H1 (cell line): ENCODE results near the gene CCDC30. TPM values are rescaled to one million over a fixed set of nuclear protein-coding genes. Genes with fewer than 3 reads are reported as not detected.

ENCODE experiments used
- CTCF ChIA-PET: fragments of 300-600 bp; sonication (Branson Sonifier 250); formaldehyde crosslinking; loops from one replicate; lab custom pipeline; 2021; ENCODE audit not compliant: partially characterized antibody; lab: Charles Lee
- POLR2A ChIA-PET: fragments of 300-600 bp; sonication (Branson Sonifier 250); formaldehyde crosslinking; loops from one replicate; lab custom pipeline; 2021; ENCODE audit warnings: inconsistent platforms; ENCODE audit not compliant: partially characterized antibody; lab: Charles Lee
- DNase-seq, 2 experiments: peaks; one replicate each; pipeline versions ENCODE4 v3.0.0 to v3.0.0-alpha.2; 2010 to 2022; ENCODE audit warnings: low spot score in 2 of 2, low read depth in 1 of 2, mixed read lengths in 1 of 2
- FAIRE-seq: peaks from 2 replicates; lab custom pipeline; 2011; peaks lifted over from hg19 to GRCh38; lab: Jason Lieb, UNC
- H2AFZ ChIP-seq: 2 replicates; pipeline ENCODE4 v1.8.1; 2012; ENCODE audit warnings: low read length, inconsistent platforms
- H2AK5ac ChIP-seq: 2 replicates; pipeline ENCODE4 v1.6.1; 2013; ENCODE audit warnings: low read depth, low read length
- H2BK120ac ChIP-seq: replicated peaks from 2 replicates; pipeline ENCODE3; 2013; ENCODE audit warnings: low read depth, low read length, inconsistent platforms
- H2BK12ac ChIP-seq: 2 replicates; pipeline ENCODE4 v1.6.1; 2013; ENCODE audit warnings: low read depth, low read length
- H2BK15ac ChIP-seq: 2 replicates; pipeline ENCODE4 v1.6.1; 2013; ENCODE audit warnings: low read length
- H2BK20ac ChIP-seq: 2 replicates; pipeline ENCODE4 v1.6.1; 2013; ENCODE audit warnings: low read length
- H2BK5ac ChIP-seq: 2 replicates; pipeline ENCODE4 v1.6.1; 2013; ENCODE audit warnings: low read depth, low read length
- H3K14ac ChIP-seq: 2 replicates; pipeline ENCODE4 v1.6.1; 2013; ENCODE audit warnings: inconsistent platforms; ENCODE audit not compliant: insufficient read length
- H3K18ac ChIP-seq: 2 replicates; pipeline ENCODE4 v1.6.1; 2013; ENCODE audit warnings: low read length; ENCODE audit errors: extremely low read depth
- H3K23ac ChIP-seq: 2 replicates; pipeline ENCODE4 v1.6.1; 2013; ENCODE audit warnings: inconsistent platforms; ENCODE audit not compliant: insufficient read length
- H3K23me2 ChIP-seq: 2 replicates; pipeline ENCODE4 v1.6.1; 2013; ENCODE audit warnings: low read depth, low read length
- H3K27ac ChIP-seq: 2 replicates; pipeline ENCODE4 v1.6.1; 2011; ENCODE audit warnings: low read depth, low read length, inconsistent platforms
- H3K27me3 ChIP-seq, 4 experiments: replicated peaks in 1 of 4; 1 replicate in 1 of 4; 2 replicates in 3 of 4; pipeline versions ENCODE4 v1.6.1 to v1.8.1; 2011 to 2013; ENCODE audit warnings: low read length in 3 of 4, mild to moderate bottlenecking in 3 of 4, inconsistent platforms in 2 of 4, mixed read lengths in 2 of 4, moderate library complexity in 1 of 4; ENCODE audit not compliant: control insufficient read depth in 3 of 4, insufficient read depth in 3 of 4; ENCODE audit errors: extremely low read depth in 1 of 4
- H3K36me3 ChIP-seq, 4 experiments: 2 replicates each; pipeline versions ENCODE4 v1.6.1 to v1.8.1; 2011 to 2013; ENCODE audit warnings: mild to moderate bottlenecking in 4 of 4, low read length in 3 of 4, moderate library complexity in 2 of 4, control low read depth in 1 of 4, inconsistent platforms in 1 of 4; ENCODE audit not compliant: insufficient read depth in 4 of 4, control insufficient read depth in 2 of 4
- H3K4ac ChIP-seq: replicated peaks from 2 replicates; pipeline ENCODE3; 2013; ENCODE audit warnings: low read length, low read depth, mixed read lengths, inconsistent platforms; ENCODE audit not compliant: insufficient read length
- H3K4me1 ChIP-seq, 4 experiments: replicated peaks in 1 of 4; 1 replicate in 1 of 4; 2 replicates in 3 of 4; pipeline versions ENCODE4 v1.6.1 to v1.8.1; 2011 to 2013; ENCODE audit warnings: low read length in 3 of 4, inconsistent platforms in 2 of 4, mixed read lengths in 1 of 4; ENCODE audit not compliant: insufficient read depth in 4 of 4, control insufficient read depth in 3 of 4
- H3K4me2 ChIP-seq, 2 experiments: 2 replicates each; pipeline versions ENCODE4 v1.6.1 to v1.8.1; 2011 to 2013; ENCODE audit warnings: low read depth in 2 of 2, low read length in 2 of 2, control low read depth in 1 of 2, inconsistent platforms in 1 of 2, mild to moderate bottlenecking in 1 of 2; ENCODE audit not compliant: insufficient read depth in 1 of 2
- H3K4me3 ChIP-seq, 4 experiments: fragments of 200-600, 300-600 bp in 1 of 4; sonication (generic), shearing (Covaris generic), sonication (Bioruptor Twin) in 1 of 4; 2 replicates each; pipeline versions ENCODE4 v1.5.1 to v1.8.1; 2011 to 2016; ENCODE audit warnings: low read length in 4 of 4, low read depth in 3 of 4, control low read depth in 2 of 4, inconsistent platforms in 2 of 4, mild to moderate bottlenecking in 2 of 4, mixed read lengths in 1 of 4, moderate library complexity in 1 of 4; ENCODE audit not compliant: insufficient read depth in 2 of 4; ENCODE audit errors: extremely low read depth in 1 of 4
- H3K56ac ChIP-seq: replicated peaks from 2 replicates; pipeline ENCODE3; 2013; ENCODE audit warnings: low read depth, mild to moderate bottlenecking, mixed read lengths, low read length, inconsistent platforms; ENCODE audit not compliant: insufficient read length
- H3K79me1 ChIP-seq: 2 replicates; pipeline ENCODE4 v1.6.1; 2013; ENCODE audit warnings: low read depth, low read length, control low read depth
- H3K79me2 ChIP-seq, 2 experiments: 2 replicates each; pipeline versions ENCODE4 v1.6.1 to v1.8.1; 2012 to 2013; ENCODE audit warnings: low read length in 2 of 2, mild to moderate bottlenecking in 2 of 2, inconsistent platforms in 1 of 2; ENCODE audit not compliant: insufficient read depth in 2 of 2, control insufficient read depth in 1 of 2
- H3K9ac ChIP-seq, 4 experiments: replicated peaks in 1 of 4; 1 replicate in 1 of 4; 2 replicates in 3 of 4; pipeline versions ENCODE4 v1.6.1 to v1.8.1; 2011 to 2013; ENCODE audit warnings: low read depth in 3 of 4, low read length in 3 of 4, control low read depth in 2 of 4, mild to moderate bottlenecking in 2 of 4, moderate library complexity in 2 of 4, inconsistent platforms in 1 of 4; ENCODE audit errors: extremely low read depth in 1 of 4
- H3K9me3 ChIP-seq, 2 experiments: 2 replicates each; pipeline versions ENCODE4 v1.6.1 to v1.8.1; 2012 to 2013; ENCODE audit warnings: mild to moderate bottlenecking in 2 of 2, moderate library complexity in 2 of 2, control low read depth in 1 of 2, inconsistent platforms in 1 of 2, low read depth in 1 of 2, low read length in 1 of 2, mixed read lengths in 1 of 2; ENCODE audit not compliant: insufficient read depth in 2 of 2
- H4K20me1 ChIP-seq, 2 experiments: replicated peaks in 1 of 2; 2 replicates each; pipeline versions ENCODE3 to v1.8.1; 2011 to 2013; ENCODE audit warnings: inconsistent platforms in 2 of 2, low read length in 2 of 2, mild to moderate bottlenecking in 1 of 2; ENCODE audit not compliant: insufficient read depth in 2 of 2, control insufficient read depth in 1 of 2
- H4K5ac ChIP-seq: 2 replicates; pipeline ENCODE4 v1.6.1; 2013; ENCODE audit warnings: low read length, low read depth, mixed read lengths, inconsistent platforms; ENCODE audit not compliant: insufficient read length
- H4K8ac ChIP-seq: 2 replicates; pipeline ENCODE4 v1.8.0; 2013; ENCODE audit warnings: mild to moderate bottlenecking, moderate library complexity, low read length, inconsistent platforms; ENCODE audit not compliant: insufficient read depth; ENCODE audit errors: extremely low read depth
- H4K91ac ChIP-seq: replicated peaks from 2 replicates; pipeline ENCODE3; 2013; ENCODE audit warnings: low read length, mixed read lengths, inconsistent platforms; ENCODE audit not compliant: insufficient read length
- ATF2 ChIP-seq: IDR thresholded peaks from 2 replicates; pipeline ENCODE4 v1.6.1; 2012; ENCODE audit warnings: low read length, inconsistent platforms
- JUND ChIP-seq: IDR thresholded peaks from 2 replicates; pipeline ENCODE4 v1.6.1; 2011; ENCODE audit warnings: mild to moderate bottlenecking, improper control_type of control experiment, low read length
- KDM4A ChIP-seq: IDR thresholded peaks from one replicate; pipeline ENCODE4 v1.7.1; 2012; ENCODE audit warnings: low read depth, mild to moderate bottlenecking, moderate library complexity, low read length, inconsistent platforms; ENCODE audit not compliant: severe bottlenecking
- KDM5A ChIP-seq: fragments of 200-600 bp; IDR thresholded peaks from 2 replicates; pipeline ENCODE4 v1.7.1; 2012; ENCODE audit warnings: mild to moderate bottlenecking, low read length, inconsistent platforms, mixed read lengths
- PHF8 ChIP-seq: fragments of 200-600 bp; sonication (generic); conservative IDR thresholded peaks from 2 replicates; pipeline ENCODE4 v1.7.1; 2012; ENCODE audit warnings: low read depth, mild to moderate bottlenecking, inconsistent platforms, low read length, moderate library complexity
- POLR2A ChIP-seq, 2 experiments: IDR thresholded peaks; 1 replicate in 1 of 2; 2 replicates in 1 of 2; pipeline ENCODE4 v1.6.1; 2011; ENCODE audit warnings: low read depth in 2 of 2, low read length in 2 of 2, mild to moderate bottlenecking in 2 of 2; ENCODE audit errors: control extremely low read depth in 1 of 2
- RAD21 ChIP-seq, 2 experiments: IDR thresholded peaks in 1 of 2; conservative IDR thresholded peaks in 1 of 2; 2 replicates each; pipeline ENCODE4 v1.6.1; 2011; ENCODE audit warnings: low read depth in 2 of 2, low read length in 2 of 2, improper control_type of control experiment in 1 of 2, inconsistent platforms in 1 of 2, mild to moderate bottlenecking in 1 of 2, moderate library complexity in 1 of 2
- SP1 ChIP-seq: IDR thresholded peaks from 2 replicates; pipeline ENCODE4 v1.6.1; 2011; ENCODE audit warnings: low read depth, low read length
- SUZ12 ChIP-seq: fragments of 200-600 bp; sonication (generic); IDR thresholded peaks from 2 replicates; pipeline ENCODE4 v1.6.1; 2012; ENCODE audit warnings: mild to moderate bottlenecking, inconsistent platforms, low read length, moderate library complexity, mixed read lengths
- WGBS, 2 experiments: shearing (Covaris generic) in 1 of 2; methylation state at CpG; one replicate each; pipeline versions ENCODE4 v1.1.6 to v1.1.7; 2013 to 2015; ENCODE audit warnings: low lambda C conversion rate in 2 of 2, mixed read lengths in 2 of 2, inconsistent platforms in 1 of 2, low coverage in 1 of 2, missing lambda C conversion rate in 1 of 2; ENCODE audit not compliant: insufficient replicate concordance in 2 of 2, insufficient coverage in 1 of 2, insufficient read length in 1 of 2; ENCODE audit errors: extremely low coverage in 1 of 2, missing lambda C conversion rate in 1 of 2; 5-methylcytosine and 5-hydroxymethylcytosine counted together
- polyA plus RNA-seq, 7 experiments: library from polyadenylated mRNA; depleted of rRNA in 3 of 7; stranded (reverse) in 5 of 7; unstranded in 2 of 7; fragments of >200 nt in 5 of 7; fragments of 200-250 nt in 2 of 7; gene quantifications; 1 replicate in 5 of 7; 2 replicates in 1 of 7; 4 replicates in 1 of 7; pipeline versions ENCODE4 v1.2.1 to v1.2.3, GENCODE V29; 2011 to 2013; ENCODE audit warnings: missing spikeins in 2 of 7, mixed read lengths in 2 of 7
- total RNA-seq: library from RNA; stranded (reverse); fragmentation: NEBNext Ultra II Directional; extraction: Animal tissue kit (Norgen Biotek cat#: 25700); gene quantifications from 2 replicates; pipeline ENCODE4 v1.2.1, GENCODE V29; 2021

The CCDC30 gene
- total and polyA plus RNA-seq, 2 of the 8 experiments (the other 6 are each of a cell fraction or from before 2014, with no cell fraction given), result 0.60 to 1.8 TPM

GRCh38 chr1:42551590-42551989, 88.5 kb downstream of the CCDC30 start:
- POLR2A ChIA-PET, result no interaction called here
- peaks cover 0 to 5% (median 1%) of the 10 kb centered on the region in 4 experiments; a peak in 2 of 7 replicates for H3K4me1 ChIP-seq
- H2AK5ac ChIP-seq, result no peak overlapping the region
- H3K23ac ChIP-seq, result no peak overlapping the region
- H2BK12ac ChIP-seq, result no peak overlapping the region
- DNase-seq, result no peak
- H4K91ac ChIP-seq, result no peak overlapping the region
- H2BK5ac ChIP-seq, result no peak overlapping the region
- H4K20me1 ChIP-seq, result no peaks in the 10 kb centered on the region
- no peaks in the 10 kb centered on the region for H3K36me3 ChIP-seq
- TF ChIP-seq SP1 (no peak), PHF8 (no peak), KDM4A (no peak), RAD21 (IDR thresholded peaks at IDR 0.05 in 1 of 2, conservative IDR thresholded peaks at IDR 0.05 in 1 of 2; ENCODE audit: low read depth in 2 of 2, low read length in 2 of 2) (no peak), POLR2A (IDR thresholded peaks at IDR 0.05; ENCODE audit: control extremely low read depth in 1 of 2, low read depth in 2 of 2, low read length in 2 of 2) (no peak), ATF2 (no peak), SUZ12 (no peak), JUND (no peak), KDM5A (no peak)
- H3K4ac ChIP-seq, result no peak overlapping the region
- H3K79me1 ChIP-seq, result no peaks in the 10 kb centered on the region
- no peak overlapping the region for H3K27ac ChIP-seq
- no peak overlapping the region for H3K9ac ChIP-seq
- WGBS, 2 experiments, result 86% methylated on average over 3 of the region's 3 CpGs; no CpG with 5 or more reads in 1 of the 2 experiments
- no peak overlapping the region for H4K8ac ChIP-seq
- no peak overlapping the region for H2BK15ac ChIP-seq
- no peak for FAIRE-seq
- H3K14ac ChIP-seq, result no peak overlapping the region
- no peaks in the 10 kb centered on the region for H3K79me2 ChIP-seq
- H3K4me2 ChIP-seq, result no peak overlapping the region
- H4K5ac ChIP-seq, result no peak overlapping the region
- H2AFZ ChIP-seq, result no peak overlapping the region
- no peak overlapping the region for H2BK20ac ChIP-seq
- H3K23me2 ChIP-seq, result no peaks in the 10 kb centered on the region
- no peak overlapping the region for H3K56ac ChIP-seq
- H2BK120ac ChIP-seq, result no peak overlapping the region
- no peak overlapping the region for H3K4me3 ChIP-seq
- CTCF ChIA-PET, result no interaction called here
- no peaks in the 10 kb centered on the region for H3K27me3 ChIP-seq
- H3K18ac ChIP-seq, result no peak overlapping the region
- H3K9me3 ChIP-seq, result no peaks in the 10 kb centered on the region
